Sigmoid colon (tissue), 4 donors: ENCODE measurements around the gene CLCNKA.

Experiments
- CTCF ChIP-seq, 4 experiments: fragments of 450-650 bp in 3 of 4; fragments of 200-600 bp in 1 of 4; IDR thresholded peaks; one replicate each; pipeline ENCODE4 v1.5.1; 2016 to 2019; ENCODE audit warnings: antibody characterized with exemption in 4 of 4, mild to moderate bottlenecking in 3 of 4, moderate library complexity in 2 of 4
- POLR2AphosphoS5 ChIP-seq, 4 donors: sonication (generic); formaldehyde crosslinking; IDR thresholded peaks; one replicate each; pipeline ENCODE4 v1.6.1; 2017; ENCODE audit warnings: antibody characterized with exemption in 4 of 4

GRCh38 chr1:16067933-16068332, 46.1 kb downstream of the CLCNKA start:
- no peak for TF ChIP-seq CTCF (IDR thresholded peaks at IDR 0.05)
- no peak for TF ChIP-seq POLR2AphosphoS5 (IDR thresholded peaks at IDR 0.05)
